ENCODE results near the gene SETBP1.
A peak's percentile ranks its signal among the peaks of the same experiment; 100 is the strongest.

Gene SETBP1

DNA sequence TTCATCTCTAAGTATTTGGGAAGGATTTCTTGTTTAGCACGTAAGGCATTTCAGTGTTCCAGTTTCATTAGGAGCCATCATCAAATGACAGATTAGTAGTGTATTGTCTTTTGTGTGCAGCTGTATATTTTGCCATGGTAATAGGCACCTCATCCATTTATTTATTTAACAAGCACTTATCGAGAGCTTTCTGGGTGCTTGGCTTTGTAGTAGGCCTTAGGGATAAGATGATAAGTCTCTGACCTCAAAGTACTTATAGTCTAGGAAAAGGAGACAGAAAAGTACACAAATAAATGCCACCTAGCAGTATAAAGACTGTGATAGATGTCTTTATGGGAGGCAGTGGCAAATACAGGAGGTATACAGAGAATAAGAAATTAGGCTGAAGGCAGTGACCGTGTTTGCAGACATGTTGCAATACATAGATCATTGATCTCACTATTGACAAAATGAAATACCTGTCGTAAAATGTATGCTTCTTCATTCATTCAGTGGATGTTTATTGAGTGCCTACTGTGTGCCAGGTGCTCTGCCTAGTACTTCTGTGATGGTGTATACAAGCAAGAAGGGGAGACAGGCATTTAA is 265.9 kb downstream of the SETBP1 start:
- Mint-ChIP-seq H3K9me3 (no peaks in the 10 kb centered on the region), H3K36me3 (peaks cover 24% of the 10 kb centered on the region), H3K4me3 (no peak overlapping the region), H3K4me1 (peaks cover 11% of the 10 kb centered on the region), H3K27me3 (no peaks in the 10 kb centered on the region), H3K27ac (peak overlapping the region; percentile 75)
- DNase-seq (ENCODE audit: low spot score in 2 of 2) (no peak), ATAC-seq (ENCODE audit: low read depth) (no peak)

DNA sequence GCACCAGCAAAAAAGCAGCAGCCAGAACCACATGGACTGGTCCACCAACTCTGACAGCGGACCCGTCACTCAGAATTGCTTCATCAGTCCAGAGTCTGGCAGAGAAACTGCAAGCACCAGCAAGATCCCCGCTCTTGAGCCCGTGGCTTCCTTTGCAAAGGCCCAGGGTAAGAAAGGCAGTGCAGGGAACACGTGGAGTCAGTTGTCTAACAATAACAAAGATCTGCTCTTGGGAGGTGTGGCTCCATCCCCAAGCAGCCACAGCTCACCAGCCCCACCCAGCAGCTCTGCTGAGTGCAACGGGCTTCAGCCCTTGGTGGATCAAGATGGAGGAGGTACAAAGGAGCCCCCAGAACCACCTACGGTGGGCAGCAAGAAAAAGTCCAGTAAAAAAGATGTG is 269.3 kb downstream of the SETBP1 start:
- no peak overlapping the region for H3K27ac Mint-ChIP-seq
- H3K27me3 Mint-ChIP-seq: no peaks in the 10 kb centered on the region
- peaks cover 44% of the 10 kb centered on the region for H3K36me3 Mint-ChIP-seq

DNA sequence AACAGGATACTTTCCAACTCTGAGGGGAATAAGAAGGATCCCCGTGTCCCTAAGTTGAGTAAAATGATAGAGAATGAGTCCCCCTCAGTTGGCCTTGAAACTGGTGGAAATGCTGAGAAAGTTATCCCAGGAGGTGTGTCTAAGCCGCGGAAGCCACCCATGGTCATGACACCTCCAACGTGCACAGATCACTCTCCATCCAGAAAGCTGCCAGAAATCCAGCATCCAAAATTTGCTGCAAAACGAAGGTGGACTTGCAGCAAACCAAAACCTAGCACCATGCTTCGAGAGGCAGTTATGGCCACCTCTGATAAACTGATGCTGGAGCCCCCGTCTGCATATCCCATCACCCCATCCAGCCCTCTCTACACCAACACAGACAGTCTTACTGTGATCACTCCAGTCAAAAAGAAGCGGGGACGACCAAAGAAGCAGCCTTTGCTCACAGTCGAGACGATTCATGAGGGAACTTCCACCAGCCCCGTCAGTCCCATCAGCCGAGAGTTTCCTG is 270.1 kb downstream of the SETBP1 start:
- DNase-seq (ENCODE audit: low spot score in 2 of 2) (no peak), ATAC-seq (ENCODE audit: low read depth) (no peak)
- no peak overlapping the region for H3K27ac Mint-ChIP-seq
- peaks cover 12% of the 10 kb centered on the region for H3K4me1 Mint-ChIP-seq
- H3K9me3 Mint-ChIP-seq: no peaks in the 10 kb centered on the region
- no peak overlapping the region for H3K4me3 Mint-ChIP-seq
- H3K27me3 Mint-ChIP-seq: no peaks in the 10 kb centered on the region
- peaks cover 51% of the 10 kb centered on the region for H3K36me3 Mint-ChIP-seq

More for the DNA sequence above, 269.3 kb downstream of the SETBP1 start:
- Mint-ChIP-seq H3K9me3 (no peaks in the 10 kb centered on the region), H3K4me1 (peaks cover 9% of the 10 kb centered on the region), H3K4me3 (no peak overlapping the region)
- ATAC-seq (ENCODE audit: low read depth) (no peak), DNase-seq (ENCODE audit: low spot score in 2 of 2) (no peak)

DNA sequence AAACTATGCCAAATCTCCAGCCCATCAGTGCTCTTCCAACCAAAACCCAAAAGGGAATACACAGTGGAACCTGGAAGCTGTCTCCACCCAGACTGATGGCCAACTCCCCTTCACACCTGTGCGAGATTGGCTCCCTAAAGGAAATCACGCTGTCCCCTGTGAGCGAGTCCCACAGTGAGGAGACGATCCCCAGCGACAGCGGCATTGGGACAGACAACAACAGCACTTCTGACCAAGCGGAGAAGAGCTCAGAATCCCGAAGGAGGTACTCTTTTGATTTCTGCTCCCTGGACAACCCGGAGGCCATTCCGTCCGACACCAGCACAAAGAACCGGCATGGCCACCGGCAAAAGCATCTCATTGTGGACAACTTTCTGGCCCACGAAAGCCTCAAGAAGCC is 271.1 kb downstream of the SETBP1 start:
- no peaks in the 10 kb centered on the region for H3K9me3 Mint-ChIP-seq
- no peaks in the 10 kb centered on the region for H3K27me3 Mint-ChIP-seq
- peaks cover 11% of the 10 kb centered on the region for H3K4me1 Mint-ChIP-seq
- H3K27ac Mint-ChIP-seq: no peak overlapping the region
- peaks cover 60% of the 10 kb centered on the region for H3K36me3 Mint-ChIP-seq
- DNase-seq (ENCODE audit: low spot score in 2 of 2) (no peak), ATAC-seq (ENCODE audit: low read depth) (no peak)
- no peak overlapping the region for H3K4me3 Mint-ChIP-seq

DNA sequence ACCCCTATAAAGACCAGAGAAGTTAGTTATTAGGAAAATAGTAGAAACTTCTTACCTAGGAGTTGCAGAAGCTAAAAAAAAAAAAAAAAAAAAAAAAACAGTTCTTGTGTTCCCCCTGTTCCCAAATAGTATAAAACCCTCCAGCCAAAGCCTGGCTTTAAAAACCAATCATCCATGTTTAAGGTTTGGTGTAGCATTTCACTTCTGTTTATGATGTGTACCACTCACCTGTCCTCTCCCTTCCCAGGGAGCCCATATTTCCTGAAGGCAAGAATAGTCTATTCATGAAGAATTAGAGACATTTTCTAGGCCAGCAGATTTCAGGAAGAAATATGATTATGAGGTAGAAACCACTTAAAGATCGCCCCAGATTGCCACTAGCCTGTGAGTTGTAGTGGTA is 273.6 kb downstream of the SETBP1 start:
- no peak for DNase-seq (ENCODE audit: low spot score in 2 of 2)
- Mint-ChIP-seq H3K27me3 (no peaks in the 10 kb centered on the region), H3K9me3 (no peaks in the 10 kb centered on the region), H3K4me3 (no peak overlapping the region), H3K27ac (no peak overlapping the region), H3K4me1 (peaks cover 13% of the 10 kb centered on the region), H3K36me3 (peaks cover 76% of the 10 kb centered on the region)
- ATAC-seq (ENCODE audit: low read depth): no peak

DNA sequence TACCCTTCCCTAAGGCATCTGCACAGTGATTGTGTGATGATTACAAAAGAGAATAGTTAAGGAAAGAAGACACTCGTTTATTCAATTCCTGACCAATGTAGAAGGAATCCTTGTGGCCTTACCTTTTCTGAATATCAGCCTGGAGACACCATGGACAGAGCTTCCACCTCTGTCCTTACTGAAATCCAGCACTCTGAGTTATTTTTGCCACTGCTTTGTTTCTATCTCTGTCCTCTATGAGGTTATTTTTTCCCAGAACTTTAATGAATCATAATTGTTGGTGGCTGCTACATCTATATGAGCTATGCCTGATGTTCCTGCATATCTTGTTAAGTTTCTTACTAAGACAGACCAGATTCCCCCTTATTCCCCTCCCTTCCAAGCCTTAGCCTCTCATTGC is 275.1 kb downstream of the SETBP1 start:
- ATAC-seq (ENCODE audit: low read depth) (no peak), DNase-seq (ENCODE audit: low spot score in 2 of 2) (no peak)
- Mint-ChIP-seq H3K4me1 (peaks cover 15% of the 10 kb centered on the region), H3K27ac (peak overlapping the region; percentile 22), H3K9me3 (no peaks in the 10 kb centered on the region), H3K27me3 (no peaks in the 10 kb centered on the region), H3K4me3 (no peak overlapping the region), H3K36me3 (peaks cover 72% of the 10 kb centered on the region)

DNA sequence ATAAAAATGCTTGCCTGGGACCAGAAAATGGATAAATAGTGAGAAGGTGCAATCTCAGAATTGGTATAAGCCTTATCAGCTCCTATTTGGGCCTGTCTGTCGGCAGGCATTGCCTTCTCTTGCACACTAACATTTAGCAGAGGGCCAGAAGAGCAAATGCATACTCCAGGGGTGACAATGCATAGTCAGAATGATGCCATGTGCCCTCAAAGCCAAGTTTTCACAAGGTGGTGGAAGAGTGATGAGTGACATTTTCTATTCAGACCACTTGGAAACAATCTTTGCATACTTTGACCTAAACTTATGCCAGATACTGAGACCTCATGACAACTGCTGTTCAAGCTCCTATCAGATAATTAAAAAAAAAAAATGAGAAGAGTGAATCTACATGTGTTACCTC is 276.3 kb downstream of the SETBP1 start:
- no peak overlapping the region for H3K4me3 Mint-ChIP-seq
- peaks cover 72% of the 10 kb centered on the region for H3K36me3 Mint-ChIP-seq
- peaks cover 21% of the 10 kb centered on the region for H3K4me1 Mint-ChIP-seq
- no peak for DNase-seq (ENCODE audit: low spot score in 2 of 2)
- ATAC-seq (ENCODE audit: low read depth): no peak
- no peaks in the 10 kb centered on the region for H3K27me3 Mint-ChIP-seq
- H3K27ac Mint-ChIP-seq: no peak overlapping the region
- H3K9me3 Mint-ChIP-seq: no peaks in the 10 kb centered on the region

DNA sequence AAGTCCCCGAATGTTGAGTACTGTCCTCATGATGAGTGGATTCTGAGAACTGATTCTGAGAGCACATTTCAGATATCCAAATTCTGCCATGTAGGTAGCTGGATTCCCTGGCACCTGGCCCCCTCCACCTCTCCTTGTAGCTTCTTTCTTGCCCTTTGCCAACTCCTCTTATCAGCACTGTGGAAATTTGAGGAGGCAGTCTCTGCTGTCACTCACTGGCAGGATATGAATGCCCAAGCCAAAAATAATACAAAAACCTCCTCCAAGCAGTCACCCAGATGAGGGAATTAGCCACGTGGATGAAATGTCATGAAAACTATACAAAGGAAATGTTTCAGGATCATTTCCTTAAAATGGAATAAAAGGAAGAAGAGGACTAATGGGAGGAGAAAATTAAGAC is 276.8 kb downstream of the SETBP1 start:
- DNase-seq (ENCODE audit: low spot score in 2 of 2): no peak
- H3K36me3 Mint-ChIP-seq: peaks cover 72% of the 10 kb centered on the region
- H3K9me3 Mint-ChIP-seq: no peaks in the 10 kb centered on the region
- no peak for ATAC-seq (ENCODE audit: low read depth)
- no peaks in the 10 kb centered on the region for H3K27me3 Mint-ChIP-seq
- H3K4me3 Mint-ChIP-seq: no peak overlapping the region
- H3K27ac Mint-ChIP-seq: no peak overlapping the region
- peaks cover 25% of the 10 kb centered on the region for H3K4me1 Mint-ChIP-seq

DNA sequence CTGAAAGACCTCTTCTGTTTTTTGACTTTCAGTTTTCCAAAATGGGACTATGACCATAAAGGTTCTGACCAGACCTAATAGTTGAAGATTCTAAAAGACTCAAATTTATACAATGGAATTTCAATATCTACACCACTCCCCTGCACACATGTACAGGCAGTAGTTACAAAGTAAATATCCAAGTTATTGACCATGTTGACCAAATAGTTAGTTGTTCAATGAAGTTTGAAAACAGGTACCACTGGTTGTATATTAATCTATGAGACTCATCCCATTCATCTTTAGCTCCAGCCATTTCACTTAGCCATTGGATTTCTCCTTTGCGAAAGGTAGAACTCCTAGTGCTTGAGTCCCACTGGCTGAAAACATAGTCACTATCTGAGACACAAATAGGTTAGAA is 277.4 kb downstream of the SETBP1 start:
- Mint-ChIP-seq H3K27ac (peak overlapping the region; percentile 33), H3K4me1 (peaks cover 25% of the 10 kb centered on the region), H3K4me3 (no peak overlapping the region), H3K27me3 (no peaks in the 10 kb centered on the region), H3K36me3 (peaks cover 68% of the 10 kb centered on the region), H3K9me3 (no peaks in the 10 kb centered on the region)
- DNase-seq (ENCODE audit: low spot score in 2 of 2) (no peak), ATAC-seq (ENCODE audit: low read depth) (no peak)

DNA sequence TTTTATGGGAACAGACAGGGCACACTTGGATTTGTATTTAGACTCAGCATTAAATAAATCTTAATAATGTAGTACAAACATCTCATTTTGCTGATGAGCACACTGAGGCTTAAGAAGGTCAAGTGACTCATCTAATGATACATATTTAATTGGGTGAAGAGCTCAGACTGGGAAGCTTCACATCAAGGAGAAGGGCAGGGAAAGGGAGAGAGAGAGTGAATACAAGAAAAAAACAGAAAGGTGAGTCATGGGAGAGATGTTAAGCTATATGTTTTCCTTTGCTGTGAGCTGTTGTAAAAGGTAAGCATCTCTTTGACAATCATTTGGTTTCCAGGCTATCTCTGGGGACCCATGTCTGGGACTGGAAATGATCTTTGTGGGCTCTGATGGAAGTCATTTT is 277.8 kb downstream of the SETBP1 start:
- Mint-ChIP-seq H3K36me3 (peaks cover 64% of the 10 kb centered on the region), H3K4me1 (peaks cover 24% of the 10 kb centered on the region), H3K27ac (peak overlapping the region; percentile 33), H3K4me3 (no peak overlapping the region), H3K9me3 (no peaks in the 10 kb centered on the region), H3K27me3 (no peaks in the 10 kb centered on the region)
- ATAC-seq (ENCODE audit: low read depth) (no peak), DNase-seq (ENCODE audit: low spot score in 2 of 2) (no peak)

DNA sequence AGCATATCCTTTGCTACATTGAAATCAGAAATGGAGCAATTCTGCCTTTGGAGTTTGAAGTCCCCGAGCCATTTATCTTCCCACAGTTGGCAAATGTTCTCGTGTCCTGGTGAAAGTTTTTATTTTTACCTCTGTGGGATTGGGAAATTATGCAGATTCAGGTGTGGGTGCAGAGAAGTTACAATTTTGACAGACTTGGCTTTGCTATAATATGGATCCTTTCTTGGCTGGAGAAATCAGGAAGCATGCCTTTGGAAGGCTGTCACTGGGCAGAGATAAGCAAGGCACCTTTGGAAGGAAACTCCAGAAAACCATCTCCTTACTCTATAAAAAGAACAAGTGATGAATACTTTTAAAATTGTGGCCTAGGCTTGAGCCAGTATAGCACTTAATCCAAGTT is 278.3 kb downstream of the SETBP1 start:
- ATAC-seq (ENCODE audit: low read depth) (no peak), DNase-seq (ENCODE audit: low spot score in 2 of 2) (no peak)
- H3K36me3 Mint-ChIP-seq: peaks cover 62% of the 10 kb centered on the region
- peaks cover 24% of the 10 kb centered on the region for H3K4me1 Mint-ChIP-seq
- peak overlapping the region; percentile 10 for H3K27ac Mint-ChIP-seq
- H3K27me3 Mint-ChIP-seq: no peaks in the 10 kb centered on the region
- H3K9me3 Mint-ChIP-seq: no peaks in the 10 kb centered on the region
- no peak overlapping the region for H3K4me3 Mint-ChIP-seq

DNA sequence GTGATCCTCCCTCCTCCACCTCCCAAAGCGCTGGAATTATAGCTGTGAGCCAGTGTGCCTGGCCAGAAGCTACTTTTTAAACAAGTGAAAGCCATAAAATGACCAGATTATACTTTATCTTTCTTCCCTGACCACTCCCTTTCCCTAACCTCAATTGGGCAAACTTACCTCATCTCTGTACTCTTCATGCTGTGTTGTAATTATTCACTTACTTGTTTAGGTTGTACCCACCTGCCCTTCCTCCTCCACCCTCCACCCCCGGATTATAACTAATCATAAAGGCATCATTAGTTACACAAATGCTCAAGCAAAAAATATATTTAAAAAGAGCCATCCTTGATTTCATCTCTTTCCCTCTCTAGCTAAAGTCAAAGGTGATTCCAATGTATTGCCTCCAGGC is 279.9 kb downstream of the SETBP1 start:
- Mint-ChIP-seq H3K9me3 (no peaks in the 10 kb centered on the region), H3K27me3 (no peaks in the 10 kb centered on the region), H3K36me3 (peaks cover 57% of the 10 kb centered on the region), H3K4me1 (peaks cover 31% of the 10 kb centered on the region), H3K4me3 (no peak overlapping the region), H3K27ac (peak overlapping the region; percentile 17)
- DNase-seq (ENCODE audit: low spot score in 2 of 2) (no peak), ATAC-seq (ENCODE audit: low read depth) (no peak)

DNA sequence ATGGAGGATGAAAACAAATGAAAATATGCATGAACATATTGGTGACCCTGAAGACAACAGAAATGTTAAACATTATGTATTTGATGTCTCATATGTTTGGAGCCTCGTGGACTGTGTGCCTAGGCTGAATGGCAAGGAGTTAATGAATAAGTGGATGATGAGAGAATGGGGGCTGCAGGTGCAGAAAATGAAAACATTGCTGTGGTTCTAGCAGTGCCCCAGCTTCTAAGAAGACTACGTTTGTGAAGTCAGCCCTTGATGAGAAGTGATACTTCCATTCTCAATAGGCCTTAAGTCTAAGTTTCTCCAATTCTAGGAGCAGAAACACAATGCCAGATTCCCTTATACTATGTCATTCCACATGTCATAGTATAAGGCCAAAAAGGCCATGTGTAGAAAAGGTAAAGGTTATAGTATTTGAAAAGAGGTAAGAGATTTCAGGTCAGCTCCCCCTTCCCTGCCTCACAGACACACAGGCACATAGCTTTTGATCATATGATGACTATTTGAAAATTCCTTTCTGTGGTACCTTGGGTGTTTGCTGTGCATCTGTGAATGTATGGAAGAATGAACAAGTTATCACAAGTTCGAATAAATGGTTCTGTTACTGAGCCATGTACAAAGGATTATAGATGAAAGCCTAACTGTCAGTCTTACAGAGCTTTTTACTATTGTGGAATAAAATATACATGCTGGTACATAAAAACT is 280.8 kb downstream of the SETBP1 start:
- Mint-ChIP-seq H3K9me3 (no peaks in the 10 kb centered on the region), H3K4me1 (peaks cover 34% of the 10 kb centered on the region), H3K27me3 (no peaks in the 10 kb centered on the region), H3K4me3 (no peak overlapping the region), H3K27ac (peak overlapping the region; percentile 17), H3K36me3 (peaks cover 48% of the 10 kb centered on the region)
- no peak for DNase-seq (ENCODE audit: low spot score in 2 of 2)
- no peak for ATAC-seq (ENCODE audit: low read depth)

DNA sequence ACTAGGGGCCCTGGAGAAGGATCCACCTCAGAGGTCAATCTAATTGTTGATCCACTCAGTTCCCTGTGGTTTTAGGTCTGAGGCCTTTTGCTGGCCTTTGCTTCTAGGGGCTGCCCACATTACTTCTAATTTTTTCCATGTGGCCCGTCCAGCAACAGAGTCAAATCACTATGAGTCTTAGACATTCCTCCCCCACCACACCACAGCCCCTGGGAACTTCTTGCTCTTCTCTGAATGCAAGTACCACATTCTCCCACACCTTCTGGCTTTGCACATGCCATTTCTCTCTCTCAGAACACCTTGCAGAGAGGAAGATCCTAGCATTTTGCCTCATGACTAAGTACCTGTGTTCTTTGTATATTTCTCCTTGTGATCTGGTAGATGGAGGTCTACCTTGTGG is 286.9 kb downstream of the SETBP1 start:
- H3K4me3 Mint-ChIP-seq: no peak overlapping the region
- H3K4me1 Mint-ChIP-seq: peaks cover 36% of the 10 kb centered on the region
- H3K36me3 Mint-ChIP-seq: peaks cover 18% of the 10 kb centered on the region
- no peaks in the 10 kb centered on the region for H3K27me3 Mint-ChIP-seq
- ATAC-seq (ENCODE audit: low read depth): no peak
- H3K27ac Mint-ChIP-seq: peak overlapping the region; percentile 4
- no peaks in the 10 kb centered on the region for H3K9me3 Mint-ChIP-seq
- no peak for DNase-seq (ENCODE audit: low spot score in 2 of 2)

DNA sequence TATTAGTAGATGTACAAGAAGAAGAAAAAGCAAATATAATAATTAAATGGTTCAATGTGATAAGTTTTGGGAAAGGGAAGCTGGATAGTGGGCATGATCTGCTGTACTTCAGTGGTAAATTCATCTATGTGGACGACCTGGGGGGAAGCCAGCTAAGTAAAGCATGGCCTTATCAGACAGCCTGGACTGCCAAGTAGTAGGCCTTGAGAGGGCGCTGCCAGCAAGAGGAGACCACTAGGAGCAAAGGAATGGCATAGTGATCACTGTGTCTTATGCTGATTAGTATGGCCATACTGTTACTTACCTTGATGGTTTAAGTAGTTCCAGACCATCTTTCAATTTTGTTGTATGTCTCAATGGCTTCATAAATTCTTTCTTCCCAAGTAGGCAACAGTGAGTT is 287.6 kb downstream of the SETBP1 start:
- peak overlapping the region; percentile 4 for H3K27ac Mint-ChIP-seq
- no peak for ATAC-seq (ENCODE audit: low read depth)
- no peaks in the 10 kb centered on the region for H3K27me3 Mint-ChIP-seq

More for the DNA sequence above, 287.6 kb downstream of the SETBP1 start:
- H3K9me3 Mint-ChIP-seq: no peaks in the 10 kb centered on the region
- H3K4me3 Mint-ChIP-seq: no peak overlapping the region
- H3K4me1 Mint-ChIP-seq: peaks cover 40% of the 10 kb centered on the region
- no peak for DNase-seq (ENCODE audit: low spot score in 2 of 2)
- H3K36me3 Mint-ChIP-seq: peaks cover 20% of the 10 kb centered on the region

Measured in memory B cell (primary cell).